ENCODE results near the gene ST7. TPM values are rescaled to one million over a fixed set of nuclear protein-coding genes. Genes with fewer than 3 reads are reported as not detected.

The ST7 gene
- total and polyA plus RNA-seq, 8 donors = 7.5 to 49.0 (median 16.1) TPM

- no peak for DNase-seq
- Histone ChIP-seq H3K9me3 (no peaks in the 10 kb centered on the region), H3K4me1 (no peaks in the 10 kb centered on the region), H3K4me3 (no peak overlapping the region), H3K27me3 (peaks cover 0 to 8% (median 0%) of the 10 kb centered on the region in 3 donors), H3K36me3 (no peaks in the 10 kb centered on the region), H3K27ac (no peak overlapping the region)
- intact Hi-C loops (cut with DNase I; ENCODE audit: low total_unique reads) = no loop called here
- 71 to 83% (median 75%) methylated on average over 4 of the region's 4 CpGs for WGBS, 5 donors
- TF ChIP-seq POLR2AphosphoS5 (IDR thresholded peaks at IDR 0.05) = no peak
- no peak for TF ChIP-seq POLR2A (IDR thresholded peaks at IDR 0.05)
- no peak for TF ChIP-seq EP300 (IDR thresholded peaks at IDR 0.05)
- no peak for TF ChIP-seq CTCF (IDR thresholded peaks at IDR 0.05)
Measured at GRCh38 chr7:117274951-117275350, 321.6 kb downstream of the ST7 start.

GRCh38 chr7:117277576-117277975, 324.3 kb downstream of the ST7 start:
- intact Hi-C loops (cut with DNase I; ENCODE audit: low total_unique reads) = no loop called here
- Histone ChIP-seq H3K4me1 (no peaks in the 10 kb centered on the region), H3K4me3 (no peak overlapping the region), H3K27ac (no peak overlapping the region), H3K9me3 (no peaks in the 10 kb centered on the region), H3K27me3 (peaks cover 0 to 8% (median 0%) of the 10 kb centered on the region in 3 donors), H3K36me3 (no peaks in the 10 kb centered on the region)
- 78 to 89% (median 80%) methylated on average over 3 of the region's 3 CpGs for WGBS, 5 donors
- no peak for DNase-seq
- TF ChIP-seq POLR2A (IDR thresholded peaks at IDR 0.05) (no peak), EP300 (IDR thresholded peaks at IDR 0.05) (no peak), CTCF (IDR thresholded peaks at IDR 0.05) (no peak), POLR2AphosphoS5 (IDR thresholded peaks at IDR 0.05) (no peak)

- intact Hi-C loops (cut with DNase I; ENCODE audit: low total_unique reads) = no loop called here
- 91 to 94% (median 93%) methylated on average over 6 to 10 of the region's 10 CpGs for WGBS, 5 donors
- no peak overlapping the region for H3K27ac ChIP-seq
- peaks cover 0 to 8% (median 0%) of the 10 kb centered on the region in 3 donors for H3K27me3 ChIP-seq
- no peaks in the 10 kb centered on the region for H3K9me3 ChIP-seq
- no peaks in the 10 kb centered on the region for H3K4me1 ChIP-seq
- TF ChIP-seq POLR2A (IDR thresholded peaks at IDR 0.05) (no peak), POLR2AphosphoS5 (IDR thresholded peaks at IDR 0.05) (no peak), CTCF (IDR thresholded peaks at IDR 0.05) (no peak), EP300 (IDR thresholded peaks at IDR 0.05) (no peak)
- no peak for DNase-seq
- H3K36me3 ChIP-seq = no peaks in the 10 kb centered on the region
- H3K4me3 ChIP-seq = no peak overlapping the region
Measured at GRCh38 chr7:117278040-117278439, 324.7 kb downstream of the ST7 start.

GRCh38 chr7:117279203-117279602, 325.9 kb downstream of the ST7 start:
- TF ChIP-seq CTCF (IDR thresholded peaks at IDR 0.05) (no peak), EP300 (IDR thresholded peaks at IDR 0.05) (no peak), POLR2A (IDR thresholded peaks at IDR 0.05) (no peak), POLR2AphosphoS5 (IDR thresholded peaks at IDR 0.05) (no peak)
- H3K27ac ChIP-seq = no peak overlapping the region
- H3K4me1 ChIP-seq = no peaks in the 10 kb centered on the region
- 80 to 93% (median 87%) methylated on average over 2 of the region's 2 CpGs for WGBS, 5 donors
- intact Hi-C loops (cut with DNase I; ENCODE audit: low total_unique reads) = no loop called here
- peaks cover 0 to 8% (median 0%) of the 10 kb centered on the region in 3 donors for H3K27me3 ChIP-seq
- DNase-seq = no peak
- H3K36me3 ChIP-seq = no peaks in the 10 kb centered on the region
- H3K9me3 ChIP-seq = no peaks in the 10 kb centered on the region
- no peak overlapping the region for H3K4me3 ChIP-seq

Small RNA genes within 50 kb of the gene (small RNA-seq; reads per million reads assigned to genes)
- gene AC002542.1 = 0 reads per million in 4 donors
- 0 reads per million in 4 donors for gene MTCYBP6
- 0 reads per million in 4 donors for gene RF00019
- 0 reads per million in 4 donors for gene RF02179
- 0 reads per million in 4 donors for gene RF02180
- gene RF02181 = 0 reads per million in 4 donors
- gene RF02183 = 0 reads per million in 4 donors
- gene RF02184 = 0 reads per million in 4 donors
- gene RF02185 = 0 reads per million in 4 donors
- gene RF02188 = 0 reads per million in 4 donors
- 0 reads per million in 4 donors for gene RNA5SP239

Other genes with a start within 250 kb of the ST7 start
- 1,000 to 10,000 TPM in 1 of 5 donors, 100 to 1,000 TPM in 2, 10 to 100 TPM in 2; 13.9 to 1,001 (median 107) TPM for gene CAPZA2, start 90.9 kb upstream of the ST7 start, total RNA-seq
- 10 to 100 TPM; 35.6 to 92.0 (median 74.6) TPM for gene CAPZA2, start 90.9 kb upstream of the ST7 start, polyA plus RNA-seq